HEK293 (cell line): ENCODE results near the gene ZNF618.

Source experiments
- CTCF ChIP-seq: fragments of 450-650 bp; formaldehyde crosslinking; IDR thresholded peaks from 2 replicates; pipeline ENCODE4 v1.5.1; 2016; ENCODE audit warnings: missing biosample characterization, missing genetic modification characterization
- SP2 ChIP-seq: fragments of 450-650 bp; formaldehyde crosslinking; IDR thresholded peaks from 2 replicates; pipeline ENCODE4 v1.5.1; 2016; ENCODE audit warnings: missing biosample characterization, missing genetic modification characterization

- no peak for TF ChIP-seq SP2 (tag by site-specific recombination)
- TF ChIP-seq CTCF: no peak
Measured at GRCh38 chr9:114072184-114073140, 196.4 kb downstream of the ZNF618 start.
